CD4-positive, alpha-beta T cell treated with Interferon alpha-2 for 1 hour (primary cell): Measurements from ENCODE around the gene FBXL14.
"Not testable (repeated sequence)": the region's sequence is repeated elsewhere in the genome, so short reads cannot be mapped to it uniquely, and the experiment has no call there.

Experiments
- DNase-seq, 2 donors: peaks; one replicate each; pipeline ENCODE4 v3.0.0-alpha.2; 2020 to 2022

FBXL14 gene

GRCh38 chr12:1619159-1619558 is 24.8 kb upstream of the FBXL14 start:
- no peak for DNase-seq

- DNase-seq, result no peak
Observed at GRCh38 chr12:1618489-1618888, 24.1 kb upstream of the FBXL14 start.

GRCh38 chr12:1616233-1617066 is 22.1 kb upstream of the FBXL14 start:
- DNase-seq, result no peak

GRCh38 chr12:1614360-1614759 is 20.0 kb upstream of the FBXL14 start:
- DNase-seq, result no peak

- DNase-seq, result no peak
Observed at GRCh38 chr12:1613860-1614259, 19.5 kb upstream of the FBXL14 start.

GRCh38 chr12:1611803-1612572 is 17.6 kb upstream of the FBXL14 start:
- no peak for DNase-seq

- DNase-seq, result no peak
Observed at GRCh38 chr12:1610072-1610643, 15.8 kb upstream of the FBXL14 start.

GRCh38 chr12:1608713-1609119 is 14.3 kb upstream of the FBXL14 start:
- no peak for DNase-seq

GRCh38 chr12:1607940-1608712 is 13.7 kb upstream of the FBXL14 start:
- DNase-seq, result no peak

- peak; percentile 40 to 69 for DNase-seq
Observed at GRCh38 chr12:1606021-1606622, 11.7 kb upstream of the FBXL14 start.

GRCh38 chr12:1605129-1606020 is 11.0 kb upstream of the FBXL14 start:
- peak; percentile 67 to 81 for DNase-seq

- no peak for DNase-seq
Observed at GRCh38 chr12:1604464-1604863, 10.1 kb upstream of the FBXL14 start.

GRCh38 chr12:1603269-1603993 is 9.1 kb upstream of the FBXL14 start:
- DNase-seq, result no peak

- not testable (repeated sequence) for DNase-seq
Observed at GRCh38 chr12:1602706-1603105, 8.3 kb upstream of the FBXL14 start.

GRCh38 chr12:1598757-1599156 is 4.4 kb upstream of the FBXL14 start:
- no peak for DNase-seq

- DNase-seq, result no peak
Observed at GRCh38 chr12:1595690-1596347, 1.4 kb upstream of the FBXL14 start.

GRCh38 chr12:1595026-1595561 is 713 bp upstream of the FBXL14 start:
- peak in 1 of 2 donors; percentile 27 for DNase-seq

- DNase-seq, result no peak
Observed at GRCh38 chr12:1594006-1594260, 448 bp downstream of the FBXL14 start.

- peak; percentile 37 to 59 for DNase-seq
Observed at GRCh38 chr12:1593174-1594005, 991 bp downstream of the FBXL14 start.
